ENCODE data around the gene RBM43. TPM values are rescaled to one million over a fixed set of nuclear protein-coding genes. Genes with fewer than 3 reads are reported as not detected.
A peak's percentile ranks its signal among the peaks of the same experiment; 100 is the strongest.

Gene RBM43
- total RNA-seq, 4 donors from 2014 or later, result 1.3 to 3.4 (median 2.0) TPM

- no peak overlapping the region for H3K27ac ChIP-seq
- no peak for TF ChIP-seq POLR2A (IDR thresholded peaks at IDR 0.05)
- TF ChIP-seq CTCF (IDR thresholded peaks at IDR 0.05), result no peak
- no peak for DNase-seq
- no peaks in the 10 kb centered on the region for H3K27me3 ChIP-seq
- H3K9me3 ChIP-seq, result no peaks in the 10 kb centered on the region
- no peaks in the 10 kb centered on the region for H3K36me3 ChIP-seq
- no peak overlapping the region for H3K4me3 ChIP-seq
- peaks cover 6 to 34% (median 16%) of the 10 kb centered on the region in 3 donors for H3K4me1 ChIP-seq
- intact Hi-C loops (cut with DNase I), result loop anchor here (10.0 kb wide), 1 partner anchor 124 kb away; no protein-coding TSS in a partner anchor
Observed at GRCh38 chr2:151291224-151291623, 29.6 kb upstream of the RBM43 start.

- Histone ChIP-seq H3K9me3 (no peaks in the 10 kb centered on the region), H3K27me3 (no peaks in the 10 kb centered on the region), H3K4me1 (peaks cover 6 to 40% (median 16%) of the 10 kb centered on the region in 3 donors), H3K36me3 (no peaks in the 10 kb centered on the region), H3K4me3 (peak overlapping the region; percentile 79 to 95 (median 90)), H3K27ac (peak overlapping the region; percentile 96 to 99 (median 98))
- 5 to 15% methylated on average over 9 of the region's 9 CpGs for WGBS, 2 donors
- DNase-seq, result no peak
- intact Hi-C loops (cut with DNase I), result loop anchor here (10.0 kb wide), 1 partner anchor 125 kb away; no protein-coding TSS in a partner anchor
- TF ChIP-seq CTCF (IDR thresholded peaks at IDR 0.05) (no peak), POLR2A (IDR thresholded peaks at IDR 0.05) (no peak)
Observed at GRCh38 chr2:151289972-151290866, 28.6 kb upstream of the RBM43 start.

- DNase-seq, result no peak
- Histone ChIP-seq H3K4me1 (peaks cover 6 to 40% (median 16%) of the 10 kb centered on the region in 3 donors), H3K27me3 (no peaks in the 10 kb centered on the region), H3K9me3 (no peaks in the 10 kb centered on the region), H3K36me3 (no peaks in the 10 kb centered on the region), H3K27ac (no peak overlapping the region), H3K4me3 (peak overlapping the region in 1 of 4 donors; percentile 94)
- 79 to 86% methylated on average over 5 of the region's 5 CpGs for WGBS, 2 donors
- intact Hi-C loops (cut with DNase I), result no loop called here
- TF ChIP-seq CTCF (IDR thresholded peaks at IDR 0.05) (no peak), POLR2A (IDR thresholded peaks at IDR 0.05) (no peak)
Observed at GRCh38 chr2:151287513-151288250, 26.0 kb upstream of the RBM43 start.

- H3K4me1 ChIP-seq, result peaks cover 0 to 17% (median under 1%) of the 10 kb centered on the region in 3 donors
- 77 to 86% methylated on average over 4 of the region's 4 CpGs for whole genome bisulfite sequencing, 2 donors
- no peaks in the 10 kb centered on the region for H3K27me3 ChIP-seq
- H3K36me3 ChIP-seq, result peaks cover 0 to 52% (median 3%) of the 10 kb centered on the region in 3 donors
- H3K4me3 ChIP-seq, result no peak overlapping the region
- TF ChIP-seq POLR2A (IDR thresholded peaks at IDR 0.05), result no peak
- TF ChIP-seq CTCF (IDR thresholded peaks at IDR 0.05), result no peak
- intact Hi-C loops (cut with DNase I), result no loop called here
- no peak for DNase-seq
- no peak overlapping the region for H3K27ac ChIP-seq
- no peaks in the 10 kb centered on the region for H3K9me3 ChIP-seq
Observed at GRCh38 chr2:151282401-151282800, 20.7 kb upstream of the RBM43 start.

- H3K9me3 ChIP-seq, result no peaks in the 10 kb centered on the region
- H3K4me3 ChIP-seq, result no peak overlapping the region
- peaks cover 0 to 74% (median 3%) of the 10 kb centered on the region in 3 donors for H3K36me3 ChIP-seq
- no peak for DNase-seq
- intact Hi-C loops (cut with DNase I), result no loop called here
- TF ChIP-seq CTCF (IDR thresholded peaks at IDR 0.05) (no peak), POLR2A (IDR thresholded peaks at IDR 0.05) (no peak)
- H3K27ac ChIP-seq, result no peak overlapping the region
- no peaks in the 10 kb centered on the region for H3K27me3 ChIP-seq
- no peaks in the 10 kb centered on the region for H3K4me1 ChIP-seq
- 53 to 60% methylated on average over 4 of the region's 4 CpGs for WGBS, 2 donors
Observed at GRCh38 chr2:151280271-151280670, 18.6 kb upstream of the RBM43 start.
